Choroid plexus epithelial cell (primary cell): ENCODE measurements around the gene LPP.

Source experiments
- DNase-seq: peaks from one replicate; pipeline ENCODE4 v3.0.0-alpha.2; 2010; ENCODE audit warnings: low read depth
- H3K4me3 ChIP-seq: 2 replicates; pipeline ENCODE4 v1.5.1; 2011; ENCODE audit warnings: low read depth, mild to moderate bottlenecking, control low read depth, low read length, moderate library complexity
- CTCF ChIP-seq: conservative IDR thresholded peaks from 2 replicates; pipeline ENCODE4 v1.5.1; 2011; ENCODE audit warnings: low read depth, mild to moderate bottlenecking, control low read depth, inconsistent platforms, low read length, moderate library complexity

Gene LPP

GRCh38 chr3:188524052-188524451 is 370.1 kb downstream of the LPP start:
- no peak overlapping the region for H3K4me3 ChIP-seq
- TF ChIP-seq CTCF, result no peak
- DNase-seq, result no peak

- DNase-seq, result peak; percentile 56
- H3K4me3 ChIP-seq, result no peak overlapping the region
- TF ChIP-seq CTCF, result peak; percentile 23
Observed at GRCh38 chr3:188526057-188526456, 372.1 kb downstream of the LPP start.

- TF ChIP-seq CTCF, result no peak
- no peak overlapping the region for H3K4me3 ChIP-seq
- peak; percentile 38 for DNase-seq
Observed at GRCh38 chr3:188527389-188527788, 373.4 kb downstream of the LPP start.

- no peak for DNase-seq
- TF ChIP-seq CTCF, result no peak
Observed at GRCh38 chr3:188528396-188528795, 374.4 kb downstream of the LPP start.

GRCh38 chr3:188529228-188529627 is 375.3 kb downstream of the LPP start:
- DNase-seq, result no peak
- TF ChIP-seq CTCF, result no peak

More at GRCh38 chr3:188528396-188528795, 374.4 kb downstream of the LPP start:
- no peak overlapping the region for H3K4me3 ChIP-seq

GRCh38 chr3:188530226-188530625 is 376.3 kb downstream of the LPP start:
- DNase-seq, result no peak
- no peak for TF ChIP-seq CTCF
- H3K4me3 ChIP-seq, result no peak overlapping the region

More at GRCh38 chr3:188529228-188529627, 375.3 kb downstream of the LPP start:
- no peak overlapping the region for H3K4me3 ChIP-seq

GRCh38 chr3:188531210-188531609 is 377.3 kb downstream of the LPP start:
- peak; percentile 60 for DNase-seq
- TF ChIP-seq CTCF, result no peak
- no peak overlapping the region for H3K4me3 ChIP-seq
